CD8-positive, alpha-beta memory T cell (primary cell): ENCODE data around the gene GABBR2. TPM values are rescaled to one million over a fixed set of nuclear protein-coding genes. Genes with fewer than 3 reads are reported as not detected.
A peak's percentile ranks its signal among the peaks of the same experiment; 100 is the strongest.

Source experiments
- CTCF ChIA-PET: fragments of 350-600 bp; sonication (Branson Sonifier 250); formaldehyde crosslinking; loops from one replicate; lab custom pipeline; 2021; ENCODE audit warnings: antibody characterized with exemption; lab: Charles Lee
- POLR2A ChIA-PET: fragments of 350-600 bp; sonication (Branson Sonifier 250); formaldehyde crosslinking; loops from one replicate; lab custom pipeline; 2021; ENCODE audit warnings: antibody characterized with exemption; lab: Charles Lee
- DNase-seq, 5 donors: peaks; one replicate each; pipeline versions ENCODE4 v3.0.0 to v3.0.0-alpha.2; 2020 to 2022; ENCODE audit warnings: mixed read lengths in 1 of 5
- H3K27ac ChIP-seq: one replicate; pipeline ENCODE4 v1.7.0; 2013; ENCODE audit warnings: low read depth, mild to moderate bottlenecking, low read length, moderate library complexity
- H3K27me3 ChIP-seq: 2 replicates; pipeline ENCODE4 v1.7.0; 2013; ENCODE audit warnings: low read length, mild to moderate bottlenecking; ENCODE audit not compliant: insufficient read depth, poor library complexity, severe bottlenecking
- H3K36me3 ChIP-seq: 2 replicates; pipeline ENCODE4 v1.7.0; 2013; ENCODE audit warnings: mild to moderate bottlenecking, low read length, moderate library complexity; ENCODE audit not compliant: insufficient read depth
- H3K4me1 ChIP-seq: 2 replicates; pipeline ENCODE4 v1.7.0; 2013; ENCODE audit warnings: mild to moderate bottlenecking, low read length, moderate library complexity; ENCODE audit not compliant: insufficient read depth
- H3K4me3 ChIP-seq: 2 replicates; pipeline ENCODE4 v1.7.0; 2013; ENCODE audit warnings: mild to moderate bottlenecking, low read length
- H3K9me3 ChIP-seq: 2 replicates; pipeline ENCODE4 v1.7.0; 2013; ENCODE audit warnings: mild to moderate bottlenecking, low read length
- H3K27ac Mint-ChIP-seq, 8 donors: one replicate each; pipeline ENCODE4 v1.8.0; 2020 to 2021; ENCODE audit warnings: mixed read lengths in 8 of 8, mild to moderate bottlenecking in 6 of 8, inconsistent platforms in 3 of 8, moderate library complexity in 3 of 8
- H3K27me3 Mint-ChIP-seq, 2 donors: one replicate each; pipeline ENCODE4 v1.8.0; 2020 to 2021; ENCODE audit warnings: mixed read lengths in 2 of 2, mild to moderate bottlenecking in 1 of 2, moderate library complexity in 1 of 2
- H3K36me3 Mint-ChIP-seq, 3 donors: one replicate each; pipeline ENCODE4 v1.8.0; 2020 to 2021; ENCODE audit warnings: mixed read lengths in 3 of 3, inconsistent platforms in 1 of 3, mild to moderate bottlenecking in 1 of 3
- H3K4me1 Mint-ChIP-seq, 3 donors: one replicate each; pipeline ENCODE4 v1.8.0; 2020 to 2021; ENCODE audit warnings: mixed read lengths in 3 of 3, inconsistent platforms in 1 of 3, mild to moderate bottlenecking in 1 of 3
- H3K4me3 Mint-ChIP-seq, 7 donors: one replicate each; pipeline ENCODE4 v1.8.0; 2020 to 2021; ENCODE audit warnings: mixed read lengths in 7 of 7, mild to moderate bottlenecking in 6 of 7, moderate library complexity in 4 of 7, inconsistent platforms in 2 of 7
- H3K9me3 Mint-ChIP-seq, 5 donors: one replicate each; pipeline ENCODE4 v1.8.0; 2020 to 2022; ENCODE audit warnings: mixed read lengths in 5 of 5, mild to moderate bottlenecking in 3 of 5, moderate library complexity in 2 of 5, inconsistent platforms in 1 of 5
- polyA plus RNA-seq: library from polyadenylated mRNA; unstranded; fragments of 300-500 nt; fragmentation: Illumina TruSeq; gene quantifications from one replicate; pipeline ENCODE4 v1.2.3, GENCODE V29; 2021
- total RNA-seq, 2 experiments: library from RNA; stranded (reverse); gene quantifications; one replicate each; pipeline ENCODE4 v1.2.3, GENCODE V29; 2021

The GABBR2 gene
- total and polyA plus RNA-seq, 3 experiments from 2014 or later: not detected

DNA sequence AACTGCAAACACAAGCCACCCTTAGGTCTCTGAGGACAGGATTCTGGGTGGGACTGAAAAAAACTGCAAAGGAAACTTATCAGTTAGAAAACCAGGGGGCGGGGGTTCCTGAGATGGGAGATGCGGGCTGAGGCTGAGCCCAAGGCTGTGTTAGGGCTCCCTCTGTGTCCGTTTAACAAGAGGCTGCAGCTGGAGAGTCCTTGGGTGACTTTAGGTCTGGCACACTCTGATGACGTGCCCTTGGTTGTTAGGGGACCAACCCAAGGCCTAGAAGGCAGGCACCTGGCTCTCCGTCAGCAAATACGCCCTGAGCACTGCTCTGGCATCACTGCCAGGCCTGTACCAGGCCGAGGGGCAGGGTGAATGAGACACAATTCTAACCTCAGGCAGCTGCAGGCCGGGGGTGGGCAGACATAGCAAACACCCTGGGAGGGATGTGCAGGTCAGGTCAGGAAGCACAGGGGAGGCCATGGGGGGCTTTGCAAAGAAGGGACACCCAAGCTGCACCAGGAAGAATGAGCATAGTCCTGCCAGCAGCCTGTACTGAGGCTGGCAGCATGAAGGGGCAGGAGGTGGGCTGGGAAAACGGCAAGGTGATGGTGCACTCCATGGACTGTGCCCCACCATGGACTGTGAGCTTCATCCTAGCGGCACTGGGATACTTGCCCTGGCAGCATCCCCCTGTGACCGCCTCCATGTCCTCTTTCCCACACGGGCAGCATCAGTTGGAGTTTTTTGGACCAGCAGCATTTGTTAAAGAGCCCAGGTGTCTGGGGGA, 137.9 kb downstream of the GABBR2 start:
- peak overlapping the region in 1 of 8 donors; percentile 37 for H3K27ac Mint-ChIP-seq
- H3K27me3 Mint-ChIP-seq: peaks cover 0 to 6% of the 10 kb centered on the region in 2 donors
- H3K36me3 ChIP-seq: no peaks in the 10 kb centered on the region
- no peak for DNase-seq
- no peak overlapping the region for H3K27ac ChIP-seq
- ChIA-PET CTCF (no interaction called here), POLR2A (no interaction called here)
- H3K4me3 Mint-ChIP-seq: no peak overlapping the region
- no peaks in the 10 kb centered on the region for H3K9me3 ChIP-seq
- no peaks in the 10 kb centered on the region for H3K9me3 Mint-ChIP-seq
- H3K4me3 ChIP-seq: no peak overlapping the region
- H3K27me3 ChIP-seq: no peaks in the 10 kb centered on the region
- H3K4me1 ChIP-seq: peaks cover 4% of the 10 kb centered on the region
- no peaks in the 10 kb centered on the region for H3K36me3 Mint-ChIP-seq
- H3K4me1 Mint-ChIP-seq: peaks cover 9 to 11% (median 10%) of the 10 kb centered on the region in 3 donors

DNA sequence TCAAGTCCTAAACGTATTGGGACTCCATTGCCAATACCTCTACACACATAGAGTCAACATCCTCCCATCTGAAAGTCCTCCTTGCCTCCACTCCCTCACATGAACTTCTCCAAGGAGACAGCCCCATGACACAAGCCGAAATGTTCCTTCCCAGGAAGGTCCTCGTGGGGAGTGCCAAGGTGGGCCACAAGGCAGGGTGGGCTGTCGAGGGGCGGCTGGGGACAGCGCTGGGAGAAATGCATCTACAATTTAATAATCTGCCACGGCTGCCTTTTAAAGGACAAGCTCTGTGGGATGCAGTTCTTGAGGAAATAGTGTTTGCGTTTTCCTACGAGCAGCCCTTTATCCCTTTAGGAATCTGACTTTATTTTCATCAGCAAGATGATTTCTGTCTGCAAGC, 138.7 kb downstream of the GABBR2 start:
- H3K27me3 ChIP-seq: no peaks in the 10 kb centered on the region
- ChIA-PET CTCF (no interaction called here), POLR2A (no interaction called here)
- H3K4me3 ChIP-seq: no peak overlapping the region
- Mint-ChIP-seq H3K36me3 (no peaks in the 10 kb centered on the region), H3K27ac (no peak overlapping the region), H3K27me3 (peaks cover 0 to 6% of the 10 kb centered on the region in 2 donors), H3K4me3 (no peak overlapping the region), H3K9me3 (no peaks in the 10 kb centered on the region), H3K4me1 (peaks cover 2 to 3% (median 2%) of the 10 kb centered on the region in 3 donors)
- H3K36me3 ChIP-seq: no peaks in the 10 kb centered on the region
- DNase-seq: no peak
- H3K9me3 ChIP-seq: no peaks in the 10 kb centered on the region
- no peak overlapping the region for H3K27ac ChIP-seq
- H3K4me1 ChIP-seq: no peaks in the 10 kb centered on the region

GRCh38 chr9:98569491-98569890, 139.2 kb downstream of the GABBR2 start:
- Histone ChIP-seq H3K4me1 (no peaks in the 10 kb centered on the region), H3K36me3 (no peaks in the 10 kb centered on the region), H3K27ac (no peak overlapping the region), H3K4me3 (no peak overlapping the region), H3K9me3 (no peaks in the 10 kb centered on the region), H3K27me3 (no peaks in the 10 kb centered on the region)
- no peak for DNase-seq
- Mint-ChIP-seq H3K36me3 (no peaks in the 10 kb centered on the region), H3K27ac (no peak overlapping the region), H3K27me3 (peaks cover 0 to 6% of the 10 kb centered on the region in 2 donors), H3K4me3 (no peak overlapping the region), H3K9me3 (no peaks in the 10 kb centered on the region), H3K4me1 (no peaks in the 10 kb centered on the region)
- POLR2A ChIA-PET: no interaction called here
- CTCF ChIA-PET: no interaction called here

DNA sequence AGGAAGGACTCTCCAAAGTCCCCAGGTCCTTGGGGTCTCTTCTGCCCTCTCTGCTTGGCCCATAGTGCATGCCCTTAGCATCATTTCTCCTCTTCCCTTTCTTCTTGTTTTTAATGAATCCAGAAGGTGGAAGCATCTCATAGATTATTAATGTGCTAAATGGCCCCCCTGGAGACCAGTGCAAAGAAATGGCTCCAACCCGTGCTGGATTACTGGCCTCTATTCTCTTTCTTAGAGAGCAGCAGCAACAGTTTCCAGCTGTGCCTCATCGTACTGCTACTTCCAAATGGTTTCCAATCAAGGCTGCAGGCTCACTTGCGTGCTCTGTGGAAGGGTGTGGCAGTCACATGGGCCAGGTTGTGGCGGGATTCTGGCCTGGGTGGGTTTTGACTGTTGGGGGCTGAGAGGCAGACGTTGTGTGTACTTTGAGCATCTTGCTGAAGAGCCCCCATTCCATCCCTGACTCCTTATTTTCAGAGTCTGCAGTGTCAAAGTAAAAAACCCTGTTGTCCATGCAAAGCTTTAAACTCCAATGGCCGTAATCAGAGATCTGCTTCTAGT, 139.7 kb downstream of the GABBR2 start:
- no peaks in the 10 kb centered on the region for H3K9me3 ChIP-seq
- ChIA-PET CTCF (no interaction called here), POLR2A (no interaction called here)
- H3K4me1 Mint-ChIP-seq: no peaks in the 10 kb centered on the region
- no peak overlapping the region for H3K4me3 ChIP-seq
- H3K4me3 Mint-ChIP-seq: no peak overlapping the region
- no peaks in the 10 kb centered on the region for H3K36me3 ChIP-seq
- H3K4me1 ChIP-seq: no peaks in the 10 kb centered on the region
- H3K9me3 Mint-ChIP-seq: no peaks in the 10 kb centered on the region
- H3K36me3 Mint-ChIP-seq: no peaks in the 10 kb centered on the region
- no peak overlapping the region for H3K27ac ChIP-seq
- H3K27ac Mint-ChIP-seq: no peak overlapping the region
- no peak for DNase-seq
- peaks cover 0 to 6% of the 10 kb centered on the region in 2 donors for H3K27me3 Mint-ChIP-seq
- no peaks in the 10 kb centered on the region for H3K27me3 ChIP-seq

DNA sequence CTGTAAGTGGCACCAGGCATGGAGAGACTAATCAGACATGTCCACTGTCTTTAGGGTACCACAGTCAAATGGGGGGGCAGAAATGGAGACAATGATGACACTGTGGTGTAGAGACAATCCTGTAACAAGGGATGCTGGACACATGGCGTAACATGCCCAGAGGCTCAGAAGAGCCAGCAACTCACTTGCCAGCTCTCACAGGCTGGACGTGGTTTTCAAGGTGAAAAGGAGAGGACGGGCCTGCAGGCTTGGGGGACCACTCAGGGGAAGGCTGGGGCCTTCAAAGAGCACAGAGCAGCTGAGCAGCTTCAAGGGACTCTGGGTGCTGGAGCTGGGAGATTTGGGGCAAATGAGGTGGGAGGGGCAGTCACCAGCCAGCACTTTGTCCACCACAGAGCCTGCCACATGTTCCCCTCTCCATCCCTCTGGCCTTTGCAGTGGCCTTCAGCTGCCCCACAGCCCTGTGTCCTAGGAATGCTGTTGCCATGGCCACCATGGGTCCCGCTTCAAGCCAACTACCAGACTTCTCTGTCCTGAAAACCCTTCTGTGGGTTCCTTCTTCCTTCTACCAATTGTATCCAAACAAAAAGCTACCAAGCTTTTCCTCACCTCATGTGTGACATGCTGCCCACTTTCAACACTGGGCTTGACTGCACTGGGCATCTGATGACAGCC, 140.4 kb downstream of the GABBR2 start:
- ChIA-PET POLR2A (no interaction called here), CTCF (no interaction called here)
- no peaks in the 10 kb centered on the region for H3K4me1 Mint-ChIP-seq
- H3K36me3 ChIP-seq: no peaks in the 10 kb centered on the region
- no peak overlapping the region for H3K27ac ChIP-seq
- no peaks in the 10 kb centered on the region for H3K9me3 Mint-ChIP-seq
- H3K36me3 Mint-ChIP-seq: no peaks in the 10 kb centered on the region
- H3K27ac Mint-ChIP-seq: no peak overlapping the region
- no peak for DNase-seq
- H3K9me3 ChIP-seq: no peaks in the 10 kb centered on the region
- H3K4me3 Mint-ChIP-seq: no peak overlapping the region
- no peaks in the 10 kb centered on the region for H3K4me1 ChIP-seq
- H3K4me3 ChIP-seq: no peak overlapping the region
- H3K27me3 ChIP-seq: no peaks in the 10 kb centered on the region
- peaks cover 0 to 6% of the 10 kb centered on the region in 2 donors for H3K27me3 Mint-ChIP-seq

- CTCF ChIA-PET: no interaction called here
- H3K4me3 ChIP-seq: no peak overlapping the region
- H3K27me3 ChIP-seq: no peaks in the 10 kb centered on the region
- Mint-ChIP-seq H3K9me3 (no peaks in the 10 kb centered on the region), H3K4me3 (no peak overlapping the region), H3K36me3 (no peaks in the 10 kb centered on the region), H3K4me1 (no peaks in the 10 kb centered on the region), H3K27me3 (peaks cover 0 to 6% of the 10 kb centered on the region in 2 donors), H3K27ac (no peak overlapping the region)
- no peak for DNase-seq
- no peaks in the 10 kb centered on the region for H3K9me3 ChIP-seq
- no peaks in the 10 kb centered on the region for H3K36me3 ChIP-seq
- H3K4me1 ChIP-seq: no peaks in the 10 kb centered on the region
- H3K27ac ChIP-seq: no peak overlapping the region
- POLR2A ChIA-PET: no interaction called here
Observed at GRCh38 chr9:98567540-98568233, 141.0 kb downstream of the GABBR2 start.

- no peaks in the 10 kb centered on the region for H3K36me3 Mint-ChIP-seq
- peaks cover 0 to 3% of the 10 kb centered on the region in 2 donors for H3K27me3 Mint-ChIP-seq
- H3K4me1 ChIP-seq: no peaks in the 10 kb centered on the region
- H3K9me3 ChIP-seq: no peaks in the 10 kb centered on the region
- no peak overlapping the region for H3K4me3 ChIP-seq
- H3K27me3 ChIP-seq: no peaks in the 10 kb centered on the region
- H3K27ac Mint-ChIP-seq: no peak overlapping the region
- ChIA-PET POLR2A (no interaction called here), CTCF (no interaction called here)
- no peak overlapping the region for H3K4me3 Mint-ChIP-seq
- no peaks in the 10 kb centered on the region for H3K9me3 Mint-ChIP-seq
- no peak overlapping the region for H3K27ac ChIP-seq
- no peaks in the 10 kb centered on the region for H3K4me1 Mint-ChIP-seq
- no peaks in the 10 kb centered on the region for H3K36me3 ChIP-seq
- DNase-seq: no peak
Observed at GRCh38 chr9:98565152-98566135, 143.3 kb downstream of the GABBR2 start.
